GM19372 (cell line): Measurements from ENCODE around the gene TPM1.

Experiments
- ATAC-seq: cut with Tn5 transposase; IDR thresholded peaks from one replicate; pipeline ENCODE4 v1.9.1; 2021; ENCODE audit warnings: mild to moderate bottlenecking, low read depth, moderate library complexity; ENCODE audit not compliant: unreplicated experiment

Gene TPM1

DNA sequence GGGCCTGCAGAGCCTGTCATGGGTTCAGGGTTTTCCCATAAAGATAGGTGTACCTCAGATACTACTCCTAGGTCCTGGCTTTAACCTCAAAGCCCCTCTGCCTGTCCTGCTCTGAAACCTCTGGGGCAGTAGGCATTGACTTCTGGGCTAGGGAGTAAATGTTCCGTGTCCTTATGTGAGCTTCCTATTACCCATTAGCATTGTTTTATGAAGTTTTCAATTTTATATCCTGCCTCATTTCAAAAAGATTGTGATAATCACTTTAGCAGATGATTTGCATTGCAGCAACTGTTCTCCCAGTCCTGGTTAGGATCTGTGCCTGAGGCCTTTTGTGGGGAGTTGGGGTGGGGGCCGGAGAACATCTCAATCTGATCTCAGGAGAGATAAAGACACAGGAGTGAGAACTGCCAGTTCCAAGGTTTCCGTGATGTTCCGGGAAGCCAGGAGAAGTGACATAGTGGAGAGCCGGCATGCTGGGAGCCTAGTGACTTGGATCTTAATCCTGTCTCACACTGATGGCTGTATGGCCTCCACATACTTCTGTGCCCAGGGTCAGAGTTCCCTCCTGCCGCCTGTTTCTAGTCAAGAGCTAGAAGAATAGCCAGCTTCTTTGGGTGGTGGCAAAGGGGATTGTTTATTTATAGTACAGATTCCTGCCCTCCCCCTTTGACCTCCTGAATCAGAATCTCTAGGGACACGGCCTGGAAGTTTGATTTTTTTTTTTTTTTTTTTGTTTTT lies 10.6 kb downstream of the TPM1 start:
- ATAC-seq: no peak

DNA sequence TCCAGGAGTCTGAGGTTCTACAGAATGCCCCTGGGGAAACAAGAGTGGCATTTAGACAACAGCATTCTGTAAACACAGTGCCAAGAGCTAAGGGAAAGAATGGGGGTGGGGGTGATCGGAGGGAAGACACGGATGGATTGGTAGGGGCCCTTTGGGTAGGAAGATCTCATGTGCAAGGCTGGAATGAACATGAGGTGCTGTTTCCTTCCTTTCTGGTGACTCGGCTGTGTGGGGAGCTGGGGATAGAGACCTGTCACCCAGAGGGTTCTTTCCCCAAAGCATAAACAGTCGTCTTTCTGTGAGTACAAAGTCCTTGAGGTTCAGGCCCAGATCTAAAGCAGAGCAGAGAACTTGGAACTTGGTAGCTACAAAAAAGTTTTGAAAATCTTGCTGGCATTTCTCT lies 11.7 kb downstream of the TPM1 start:
- no peak for ATAC-seq

DNA sequence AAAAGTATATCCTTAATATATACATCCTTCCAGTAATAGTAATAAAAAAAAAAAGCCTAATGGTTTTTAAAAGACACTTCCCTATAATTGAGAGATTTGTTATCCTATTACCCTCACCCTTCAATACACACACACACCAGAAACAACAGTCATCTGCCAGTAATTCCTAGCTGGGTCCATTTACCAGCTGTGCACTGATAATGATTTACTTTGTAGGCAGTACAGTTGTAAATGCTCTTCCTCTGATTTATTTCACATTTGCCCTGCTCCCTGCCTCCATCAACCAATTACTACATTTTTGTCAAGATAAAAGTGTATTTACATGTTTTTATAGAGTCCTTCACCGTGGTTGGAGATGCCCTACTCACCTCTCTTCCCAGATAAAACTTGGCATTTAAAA lies 12.4 kb downstream of the TPM1 start:
- ATAC-seq: no peak

DNA sequence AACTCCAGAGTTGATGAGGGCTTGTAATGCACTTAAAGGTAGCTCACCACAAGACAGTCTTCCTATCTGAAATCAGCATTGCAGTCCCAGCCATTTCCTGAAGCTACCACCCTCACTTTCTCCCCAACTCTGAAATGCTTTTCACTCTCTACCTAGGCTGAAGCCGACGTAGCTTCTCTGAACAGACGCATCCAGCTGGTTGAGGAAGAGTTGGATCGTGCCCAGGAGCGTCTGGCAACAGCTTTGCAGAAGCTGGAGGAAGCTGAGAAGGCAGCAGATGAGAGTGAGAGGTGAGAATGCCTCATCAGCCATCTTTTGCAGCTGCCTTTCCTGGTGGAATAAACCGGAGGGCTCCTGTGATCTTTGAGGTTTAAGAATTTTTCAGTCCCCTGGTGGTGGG lies 14.3 kb downstream of the TPM1 start:
- ATAC-seq: no peak

DNA sequence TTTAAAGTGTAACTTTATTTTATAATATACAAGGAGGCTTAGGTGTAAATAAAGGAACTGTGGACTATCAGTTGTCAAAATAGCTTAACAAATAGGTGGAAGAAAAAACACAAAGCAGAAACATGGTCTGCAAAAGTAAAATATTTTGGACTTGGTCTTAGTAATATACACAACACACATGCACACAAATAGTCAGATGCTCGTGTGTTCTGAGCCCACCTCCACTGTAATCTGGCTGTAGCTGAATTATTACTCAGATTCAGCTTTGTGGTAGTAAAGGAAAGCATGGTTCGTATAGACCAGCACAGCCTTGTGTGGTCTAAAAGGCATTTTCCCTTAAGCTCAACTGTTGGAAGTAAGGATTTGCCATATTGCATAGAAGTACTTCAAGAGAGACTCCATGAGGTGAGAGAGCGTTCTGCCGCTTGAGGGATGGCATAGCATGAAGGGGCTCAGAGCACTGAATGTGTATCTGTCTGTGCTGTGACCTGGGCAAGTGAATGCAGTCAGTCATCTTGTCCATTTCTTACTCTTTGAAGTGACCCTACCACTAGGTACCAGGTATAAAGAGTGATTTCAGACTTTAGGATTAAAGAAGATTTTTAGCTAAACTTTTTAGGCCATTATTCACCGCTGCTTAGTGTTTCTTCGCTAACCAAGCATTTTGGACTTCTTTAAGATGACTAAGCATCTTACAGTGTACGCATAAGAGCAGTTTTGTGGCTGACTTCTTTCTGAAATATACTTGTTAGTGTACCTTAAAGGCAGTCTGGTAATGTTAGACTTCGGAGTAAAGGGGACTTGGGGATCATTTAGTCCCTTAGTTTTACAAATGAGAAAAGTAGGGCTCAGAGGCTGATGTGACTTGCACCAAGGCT lies 15.2 kb downstream of the TPM1 start:
- no peak for ATAC-seq

DNA sequence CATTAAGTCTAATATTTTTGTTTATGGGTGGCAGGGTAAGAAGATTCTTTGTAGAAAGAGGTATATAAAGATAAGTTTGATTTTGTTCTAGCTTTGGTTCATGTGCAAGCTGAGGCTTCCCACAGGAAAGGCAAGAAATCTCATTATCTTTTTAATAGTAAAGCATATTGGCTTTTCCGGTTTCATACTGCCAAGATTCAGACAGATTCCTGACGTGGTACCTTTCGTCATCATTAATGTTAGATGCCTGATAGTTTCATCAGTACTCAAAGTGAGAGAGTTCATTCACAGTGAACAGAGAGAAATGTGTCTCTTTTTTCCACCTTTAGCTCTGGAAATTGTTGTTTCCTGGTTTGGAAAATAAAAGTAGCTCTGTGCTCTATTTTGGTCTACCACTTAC lies 16.5 kb downstream of the TPM1 start:
- ATAC-seq: no peak

DNA sequence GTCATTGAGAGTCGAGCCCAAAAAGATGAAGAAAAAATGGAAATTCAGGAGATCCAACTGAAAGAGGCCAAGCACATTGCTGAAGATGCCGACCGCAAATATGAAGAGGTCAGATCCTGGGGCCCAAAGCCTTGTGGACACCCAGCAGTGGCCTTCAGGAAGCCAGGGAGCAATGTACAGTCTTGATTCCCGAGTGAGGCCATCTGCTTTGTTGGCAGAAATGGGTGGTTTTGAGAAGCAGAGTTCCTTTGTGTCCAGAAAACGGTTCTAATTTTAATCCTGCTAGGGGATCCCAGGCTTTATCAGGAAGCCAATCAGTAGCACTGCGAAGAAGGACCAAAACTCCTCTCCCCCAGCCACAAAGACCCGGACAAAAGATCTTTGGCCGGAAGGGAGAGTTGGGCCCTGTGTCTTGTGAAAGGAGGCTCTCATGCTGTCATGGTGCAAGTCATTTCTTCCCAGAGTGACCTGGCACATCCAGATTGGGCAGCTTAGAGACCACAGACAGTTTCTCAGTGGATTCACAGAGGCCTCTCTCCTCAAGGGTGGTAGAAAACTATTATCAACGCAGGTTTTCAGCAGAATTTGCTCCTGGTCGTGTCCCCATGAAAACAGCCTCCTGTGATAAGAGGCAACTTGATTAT lies 17.1 kb downstream of the TPM1 start:
- no peak for ATAC-seq

DNA sequence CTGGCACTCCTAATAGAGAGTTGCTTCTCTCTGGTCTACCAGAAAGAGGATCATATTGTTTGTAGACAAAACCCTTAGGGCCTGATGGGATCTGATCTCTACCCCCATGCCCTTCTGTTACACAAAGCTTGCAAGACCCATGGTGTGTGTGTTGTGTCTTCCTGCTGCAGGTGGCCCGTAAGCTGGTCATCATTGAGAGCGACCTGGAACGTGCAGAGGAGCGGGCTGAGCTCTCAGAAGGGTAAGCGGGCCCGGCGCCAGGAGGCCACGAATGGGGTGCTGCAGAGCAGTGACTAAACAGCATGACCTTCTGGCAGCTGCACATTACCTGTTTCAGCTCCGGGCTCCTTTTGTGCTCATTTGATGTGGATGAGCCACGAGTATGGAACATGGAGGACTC lies 18.2 kb downstream of the TPM1 start:
- ATAC-seq: no peak

DNA sequence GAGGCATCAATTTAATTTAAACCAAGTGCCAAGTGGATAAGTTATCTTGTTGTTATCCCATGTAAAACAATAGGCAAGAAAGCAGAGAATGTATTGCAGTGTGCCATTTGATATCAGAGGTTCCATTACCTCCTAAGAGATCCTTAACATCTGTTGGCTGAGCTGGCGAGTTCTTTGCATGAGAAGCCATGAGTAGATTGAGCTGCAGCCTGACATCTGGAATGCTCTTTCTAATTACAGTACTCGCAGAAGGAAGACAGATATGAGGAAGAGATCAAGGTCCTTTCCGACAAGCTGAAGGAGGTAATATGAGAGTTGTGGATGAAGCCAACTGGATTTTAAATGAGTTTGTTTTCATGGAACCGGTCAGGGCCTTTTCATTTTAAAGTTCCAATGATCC lies 19.4 kb downstream of the TPM1 start:
- no peak for ATAC-seq

DNA sequence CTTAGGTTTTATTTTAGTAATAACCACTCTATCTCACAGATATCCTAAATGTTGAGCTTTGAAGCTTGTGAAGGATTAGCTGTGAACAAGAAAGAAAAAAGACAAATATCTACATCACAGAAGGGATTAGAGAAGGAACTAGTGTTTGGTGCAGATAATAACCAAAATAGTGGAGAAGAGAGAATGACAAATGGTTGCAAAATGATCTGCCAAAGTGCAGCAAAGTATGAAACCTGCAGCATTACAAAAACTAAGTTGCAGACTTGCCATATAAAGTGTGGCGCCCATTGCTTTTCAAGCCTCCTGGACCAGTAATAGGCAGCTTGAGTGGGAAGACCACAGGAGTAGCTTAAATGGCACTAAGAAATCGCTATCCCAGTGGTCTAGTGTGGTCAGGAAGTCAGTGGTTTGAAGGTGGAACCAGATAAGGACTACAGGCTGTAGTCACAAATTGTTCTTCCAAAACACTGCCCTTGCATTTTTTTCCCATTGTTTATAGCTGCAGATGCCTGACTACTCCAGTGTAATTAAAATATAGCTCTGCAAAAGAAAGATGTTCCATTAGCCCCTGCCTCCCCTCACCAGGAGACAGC lies 20.7 kb downstream of the TPM1 start:
- ATAC-seq: no peak

DNA sequence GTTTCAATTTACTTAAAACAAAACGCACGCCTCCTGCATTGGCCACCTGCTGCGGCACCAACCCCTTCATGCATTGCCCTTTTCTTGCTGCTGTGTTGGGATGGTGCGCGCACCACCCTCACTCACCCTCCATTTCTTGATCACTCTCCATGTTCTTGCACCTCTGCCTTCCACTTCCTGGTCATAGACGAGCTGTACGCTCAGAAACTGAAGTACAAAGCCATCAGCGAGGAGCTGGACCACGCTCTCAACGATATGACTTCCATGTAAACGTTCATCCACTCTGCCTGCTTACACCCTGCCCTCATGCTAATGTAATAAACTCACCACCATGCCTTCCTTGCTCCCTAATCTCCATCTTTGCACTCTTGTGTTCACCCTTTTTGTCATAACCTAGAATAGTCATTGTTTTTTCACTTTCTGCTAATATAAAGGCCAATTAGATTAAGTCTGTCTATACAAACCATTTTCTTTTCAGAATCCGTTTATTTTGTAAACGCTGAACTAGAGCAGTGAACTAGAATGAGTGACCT lies 21.4 kb downstream of the TPM1 start:
- no peak for ATAC-seq

DNA sequence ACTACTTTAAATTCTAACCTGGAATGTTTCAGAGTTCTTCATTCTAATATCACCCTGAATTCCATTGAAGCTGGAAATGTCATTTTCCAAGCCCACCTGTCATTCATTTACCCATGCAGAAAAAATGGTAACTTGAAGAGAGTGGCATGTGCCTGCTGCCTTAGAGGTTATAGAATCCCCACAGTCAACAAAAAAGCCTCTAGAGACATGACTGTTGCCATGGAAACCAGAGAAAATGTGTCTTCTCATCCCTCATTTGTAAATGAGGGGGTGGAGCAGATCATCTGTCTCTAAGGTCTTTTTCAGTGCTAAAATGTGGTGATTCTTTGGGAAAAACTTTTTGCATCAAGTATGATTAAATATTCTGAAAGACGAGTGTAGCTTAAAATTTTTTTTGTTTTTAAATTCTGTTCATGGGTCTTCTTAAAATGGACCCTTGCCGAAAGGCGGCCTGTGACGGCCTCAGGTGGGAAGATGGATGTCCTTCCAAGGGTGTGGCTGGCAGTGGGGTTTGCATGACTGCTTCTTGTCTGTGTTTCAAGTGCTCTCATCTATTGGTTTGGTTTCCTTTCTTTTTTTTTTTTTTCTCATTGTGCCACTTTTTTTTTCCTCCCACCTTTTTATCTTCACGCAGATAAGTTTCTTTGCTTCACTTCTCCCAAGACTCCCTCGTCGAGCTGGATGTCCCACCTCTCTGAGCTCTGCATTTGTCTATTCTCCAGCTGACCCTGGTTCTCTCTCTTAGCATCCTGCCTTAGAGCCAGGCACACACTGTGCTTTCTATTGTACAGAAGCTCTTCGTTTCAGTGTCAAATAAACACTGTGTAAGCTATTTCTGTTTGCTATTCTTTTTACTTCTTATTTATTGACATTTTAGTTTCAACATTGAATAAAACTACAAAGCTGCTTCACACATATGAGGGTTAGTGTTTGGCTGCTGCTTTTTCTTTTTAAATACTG lies 23.0 kb downstream of the TPM1 start:
- no peak for ATAC-seq

DNA sequence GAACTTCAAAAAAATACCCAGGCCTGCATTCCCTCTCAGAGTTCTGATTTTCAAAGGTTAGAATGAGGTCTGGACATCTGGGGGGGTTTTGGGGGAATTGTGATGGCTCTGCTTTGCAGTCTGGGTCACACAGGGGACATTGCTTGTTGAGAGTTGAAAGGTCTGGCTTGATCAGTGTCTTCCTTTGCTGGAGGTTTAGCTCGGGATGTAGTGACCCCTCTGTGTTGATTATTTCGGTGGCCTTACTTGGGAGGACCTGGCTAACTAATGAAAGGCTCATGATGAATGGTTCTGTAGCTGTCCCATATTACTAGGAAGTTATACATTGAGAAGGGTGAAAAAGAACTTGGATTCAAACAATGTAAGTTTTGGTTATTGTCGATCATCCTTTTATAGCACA lies 23.7 kb downstream of the TPM1 start:
- ATAC-seq: no peak

DNA sequence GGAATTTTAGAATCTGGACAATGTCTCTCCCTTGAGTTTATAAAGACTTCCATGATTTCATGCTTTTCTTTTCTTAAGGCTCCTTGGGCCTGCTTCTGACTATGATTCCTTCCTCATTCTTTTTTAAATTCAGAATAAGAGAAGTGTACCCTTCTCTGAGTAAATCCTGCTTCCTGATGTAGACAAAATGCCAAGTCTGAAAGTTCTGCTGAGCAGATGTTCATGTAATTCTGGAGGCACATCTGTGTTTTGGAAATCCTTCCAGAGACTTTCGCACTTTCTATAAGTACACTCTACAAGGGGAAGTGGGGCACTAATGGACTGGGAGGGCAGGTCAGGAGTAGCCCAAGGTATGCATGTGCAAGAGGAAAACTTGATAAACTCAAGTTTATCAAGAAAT lies 24.8 kb downstream of the TPM1 start:
- no peak for ATAC-seq

DNA sequence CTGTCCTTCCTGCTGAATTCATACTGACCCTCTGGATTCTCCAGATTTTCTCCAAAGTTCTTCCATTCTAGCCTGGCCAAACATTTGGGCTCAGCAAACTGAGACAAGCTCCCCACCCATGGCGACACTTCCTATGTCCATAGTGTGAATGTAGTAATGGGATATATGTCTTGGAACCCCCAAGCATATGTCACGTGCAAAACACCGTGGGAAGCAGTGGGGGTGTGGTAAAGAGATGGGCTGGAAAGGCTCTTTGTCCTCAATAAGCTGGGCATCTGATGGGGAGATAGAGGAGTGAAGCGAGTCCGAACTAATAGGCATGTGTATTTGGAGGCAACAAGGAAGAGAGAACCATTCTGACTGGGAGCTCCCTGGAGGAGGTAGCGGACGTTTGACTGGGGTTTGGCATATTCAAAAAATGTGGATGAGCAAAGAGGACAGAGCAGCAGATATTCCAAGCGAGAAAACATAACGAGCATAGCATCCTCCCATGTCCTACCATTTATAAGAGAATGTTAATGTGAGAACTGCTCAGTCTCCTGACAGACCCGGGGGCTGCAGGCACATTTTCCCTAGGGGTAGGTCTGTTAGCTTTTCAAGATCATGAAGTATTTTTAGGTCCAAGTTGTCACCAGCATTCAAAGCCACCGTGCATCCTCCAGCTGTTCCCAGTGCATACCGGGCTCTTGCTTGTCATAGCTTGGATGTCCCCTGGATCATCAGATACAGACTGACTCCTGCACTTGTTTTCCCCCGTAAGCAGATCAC lies 25.6 kb downstream of the TPM1 start:
- ATAC-seq: no peak

DNA sequence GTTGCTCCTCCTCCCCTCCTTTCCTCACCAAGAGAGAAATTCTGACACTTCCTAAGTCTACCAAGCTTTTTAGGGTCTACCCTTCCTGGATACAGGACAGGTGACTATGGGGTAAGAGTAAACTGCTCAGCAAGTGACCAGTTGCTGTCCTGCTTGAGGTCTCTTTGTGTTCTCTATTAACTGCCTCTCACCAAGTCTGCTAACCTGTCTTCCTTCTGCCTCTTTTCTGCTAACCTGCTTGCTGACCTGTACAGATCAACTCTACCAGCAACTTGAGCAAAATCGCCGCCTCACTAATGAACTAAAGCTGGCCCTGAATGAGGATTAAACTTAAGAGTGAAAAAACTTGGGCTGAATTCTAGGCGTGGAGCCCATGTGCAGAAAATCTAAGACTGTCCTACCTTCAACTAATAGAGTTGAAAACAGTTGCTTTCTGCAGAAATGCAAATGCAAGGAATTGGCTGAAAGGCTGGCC lies 27.1 kb downstream of the TPM1 start:
- no peak for ATAC-seq

DNA sequence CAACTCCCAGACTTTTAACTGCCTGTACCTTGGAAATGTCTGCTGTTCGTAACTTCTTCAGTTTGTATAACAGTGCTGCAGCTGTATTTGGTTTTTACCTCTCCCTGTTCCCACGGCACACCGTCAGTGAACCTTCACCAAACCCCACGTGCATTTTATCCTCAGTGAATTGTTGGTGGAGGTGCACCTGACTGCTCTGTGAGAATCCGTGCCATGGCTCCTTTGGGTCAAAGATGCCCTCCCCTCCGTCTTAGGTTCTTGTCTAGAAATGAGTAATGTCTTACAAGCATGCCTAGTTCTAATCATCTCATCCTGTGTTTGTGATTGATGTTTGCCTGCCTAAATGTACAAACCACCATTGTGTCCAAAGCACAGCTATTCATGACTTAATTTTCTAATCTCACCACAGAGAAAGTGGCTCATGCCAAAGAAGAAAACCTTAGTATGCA lies 28.2 kb downstream of the TPM1 start:
- ATAC-seq: no peak

DNA sequence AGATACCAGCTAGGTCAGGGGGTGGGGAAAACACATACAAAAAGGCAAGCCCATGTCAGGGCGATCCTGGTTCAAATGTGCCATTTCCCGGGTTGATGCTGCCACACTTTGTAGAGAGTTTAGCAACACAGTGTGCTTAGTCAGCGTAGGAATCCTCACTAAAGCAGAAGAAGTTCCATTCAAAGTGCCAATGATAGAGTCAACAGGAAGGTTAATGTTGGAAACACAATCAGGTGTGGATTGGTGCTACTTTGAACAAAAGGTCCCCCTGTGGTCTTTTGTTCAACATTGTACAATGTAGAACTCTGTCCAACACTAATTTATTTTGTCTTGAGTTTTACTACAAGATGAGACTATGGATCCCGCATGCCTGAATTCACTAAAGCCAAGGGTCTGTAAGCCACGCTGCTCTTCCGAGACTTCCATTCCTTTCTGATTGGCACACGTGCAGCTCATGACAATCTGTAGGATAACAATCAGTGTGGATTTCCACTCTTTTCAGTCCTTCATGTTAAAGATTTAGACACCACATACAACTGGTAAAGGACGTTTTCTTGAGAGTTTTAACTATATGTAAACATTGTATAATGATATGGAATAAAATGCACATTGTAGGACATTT lies 28.9 kb downstream of the TPM1 start:
- ATAC-seq: no peak
